ENCODE results near the gene DYNLT1. TPM values are rescaled to one million over a fixed set of nuclear protein-coding genes. Genes with fewer than 3 reads are reported as not detected.

The DYNLT1 gene
- total RNA-seq, 2 experiments from 2014 or later: 94.3 to 98.3 TPM

- no peak overlapping the region for H3K27ac Mint-ChIP-seq
- ChIA-PET CTCF (interaction anchor here (1.0 to 2.1 kb wide), 2 partner anchors 10 to 35 kb away, joined by 5 to 8 read pairs; no protein-coding TSS in a partner anchor), POLR2A (interaction anchor here (0.7 to 1.7 kb wide), 8 partner anchors 9 to 143 kb away, joined by 3 to 9 read pairs (median 3); partner anchors contain the start of gene SYTL3)
- H3K4me3 Mint-ChIP-seq: no peak overlapping the region
- TF ChIP-seq, protein P1, sequence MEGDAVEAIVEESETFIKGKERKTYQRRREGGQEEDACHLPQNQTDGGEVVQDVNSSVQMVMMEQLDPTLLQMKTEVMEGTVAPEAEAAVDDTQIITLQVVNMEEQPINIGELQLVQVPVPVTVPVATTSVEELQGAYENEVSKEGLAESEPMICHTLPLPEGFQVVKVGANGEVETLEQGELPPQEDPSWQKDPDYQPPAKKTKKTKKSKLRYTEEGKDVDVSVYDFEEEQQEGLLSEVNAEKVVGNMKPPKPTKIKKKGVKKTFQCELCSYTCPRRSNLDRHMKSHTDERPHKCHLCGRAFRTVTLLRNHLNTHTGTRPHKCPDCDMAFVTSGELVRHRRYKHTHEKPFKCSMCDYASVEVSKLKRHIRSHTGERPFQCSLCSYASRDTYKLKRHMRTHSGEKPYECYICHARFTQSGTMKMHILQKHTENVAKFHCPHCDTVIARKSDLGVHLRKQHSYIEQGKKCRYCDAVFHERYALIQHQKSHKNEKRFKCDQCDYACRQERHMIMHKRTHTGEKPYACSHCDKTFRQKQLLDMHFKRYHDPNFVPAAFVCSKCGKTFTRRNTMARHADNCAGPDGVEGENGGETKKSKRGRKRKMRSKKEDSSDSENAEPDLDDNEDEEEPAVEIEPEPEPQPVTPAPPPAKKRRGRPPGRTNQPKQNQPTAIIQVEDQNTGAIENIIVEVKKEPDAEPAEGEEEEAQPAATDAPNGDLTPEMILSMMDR (IDR thresholded peaks at IDR 0.05): no peak
- intact Hi-C loops (cut with micrococcal nuclease): no loop called here
- no peaks in the 10 kb centered on the region for H3K9me3 Mint-ChIP-seq
- no peaks in the 10 kb centered on the region for H3K27me3 Mint-ChIP-seq
- H3K36me3 Mint-ChIP-seq (ENCODE audit: low read depth): peaks cover 60% of the 10 kb centered on the region
- DNase-seq (no peak), ATAC-seq (no peak)
- H3K4me1 Mint-ChIP-seq (ENCODE audit: low read depth): peaks cover 10% of the 10 kb centered on the region
These were observed 24.8 kb upstream of the DYNLT1 start for GRCh38 chr6:158669145-158670035.

GRCh38 chr6:158668707-158669103 lies 24.2 kb upstream of the DYNLT1 start:
- Mint-ChIP-seq H3K27me3 (no peaks in the 10 kb centered on the region), H3K36me3 (ENCODE audit: low read depth) (peaks cover 62% of the 10 kb centered on the region), H3K4me1 (ENCODE audit: low read depth) (peaks cover 10% of the 10 kb centered on the region), H3K9me3 (no peaks in the 10 kb centered on the region), H3K4me3 (no peak overlapping the region), H3K27ac (no peak overlapping the region)
- POLR2A ChIA-PET: interaction anchor here (0.7 to 1.7 kb wide), 7 partner anchors 8 to 143 kb away, joined by 3 to 9 read pairs (median 3); no protein-coding TSS in a partner anchor
- CTCF ChIA-PET: interaction anchor here (1.0 to 2.1 kb wide), 2 partner anchors 9 to 35 kb away, joined by 5 to 8 read pairs; no protein-coding TSS in a partner anchor
- no peak for DNase-seq
- ATAC-seq: no peak
- TF ChIP-seq, protein P1 (IDR thresholded peaks at IDR 0.05): no peak
- intact Hi-C loops (cut with micrococcal nuclease): no loop called here

GRCh38 chr6:158667360-158667981 lies 22.9 kb upstream of the DYNLT1 start:
- intact Hi-C loops (cut with micrococcal nuclease): no loop called here
- TF ChIP-seq, protein P1 (IDR thresholded peaks at IDR 0.05): no peak
- POLR2A ChIA-PET: interaction anchor here (0.7 to 0.9 kb wide), 4 partner anchors 10 to 266 kb away, joined by 3 to 4 read pairs (median 4); no protein-coding TSS in a partner anchor
- no peaks in the 10 kb centered on the region for H3K9me3 Mint-ChIP-seq
- H3K36me3 Mint-ChIP-seq (ENCODE audit: low read depth): peaks cover 68% of the 10 kb centered on the region
- CTCF ChIA-PET: interaction anchor here (1.8 to 2.1 kb wide), 2 partner anchors 8 to 24 kb away, joined by 8 to 9 read pairs; no protein-coding TSS in a partner anchor
- no peak overlapping the region for H3K4me3 Mint-ChIP-seq
- H3K4me1 Mint-ChIP-seq (ENCODE audit: low read depth): peaks cover 19% of the 10 kb centered on the region
- H3K27me3 Mint-ChIP-seq: no peaks in the 10 kb centered on the region
- H3K27ac Mint-ChIP-seq: no peak overlapping the region
- no peak for ATAC-seq
- no peak for DNase-seq

GRCh38 chr6:158666628-158667359 lies 22.3 kb upstream of the DYNLT1 start:
- DNase-seq (no peak), ATAC-seq (no peak)
- no peaks in the 10 kb centered on the region for H3K27me3 Mint-ChIP-seq
- no peak overlapping the region for H3K27ac Mint-ChIP-seq
- H3K4me3 Mint-ChIP-seq: no peak overlapping the region
- peaks cover 74% of the 10 kb centered on the region for H3K36me3 Mint-ChIP-seq (ENCODE audit: low read depth)
- POLR2A ChIA-PET: interaction anchor here (0.8 kb wide), 1 partner anchor 15 kb away, joined by 4 read pairs; no protein-coding TSS in a partner anchor
- TF ChIP-seq, protein P1 (IDR thresholded peaks at IDR 0.05): no peak
- intact Hi-C loops (cut with micrococcal nuclease): no loop called here
- CTCF ChIA-PET: interaction anchor here (1.8 to 2.1 kb wide), 2 partner anchors 7 to 24 kb away, joined by 8 to 9 read pairs; no protein-coding TSS in a partner anchor
- H3K4me1 Mint-ChIP-seq (ENCODE audit: low read depth): peaks cover 23% of the 10 kb centered on the region
- H3K9me3 Mint-ChIP-seq: no peaks in the 10 kb centered on the region
